HG02678 (cell line): ENCODE data around the gene SUGCT.

Experiments used
- ATAC-seq: cut with Tn5 transposase; IDR thresholded peaks from one replicate; pipeline ENCODE4 v1.9.1; 2021; ENCODE audit warnings: mild to moderate bottlenecking, moderate library complexity; ENCODE audit not compliant: unreplicated experiment

Gene SUGCT

GRCh38 chr7:40799493-40800403 lies 664.9 kb downstream of the SUGCT start:
- no peak for ATAC-seq

- ATAC-seq, result no peak
These were observed 666.0 kb downstream of the SUGCT start for GRCh38 chr7:40800771-40801170.

DNA sequence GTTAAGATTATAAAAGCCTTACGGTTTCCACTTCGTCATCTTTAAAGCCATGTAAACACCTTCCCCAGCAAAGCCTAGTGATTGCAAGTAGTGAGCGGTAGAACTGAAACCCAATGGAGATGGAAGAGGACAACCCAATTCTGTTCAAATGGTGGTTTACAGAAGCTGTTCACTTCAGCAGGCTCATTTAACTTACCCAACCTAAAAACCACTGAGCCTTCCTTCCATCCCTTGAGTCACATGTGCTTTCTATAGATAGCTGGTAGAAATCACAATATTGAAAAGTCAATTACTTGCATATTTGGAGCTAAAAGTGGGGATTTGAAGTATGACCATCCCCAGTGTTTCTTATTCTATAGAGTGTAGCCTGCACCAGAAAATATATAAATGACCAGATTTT lies 667.7 kb downstream of the SUGCT start:
- ATAC-seq, result no peak

DNA sequence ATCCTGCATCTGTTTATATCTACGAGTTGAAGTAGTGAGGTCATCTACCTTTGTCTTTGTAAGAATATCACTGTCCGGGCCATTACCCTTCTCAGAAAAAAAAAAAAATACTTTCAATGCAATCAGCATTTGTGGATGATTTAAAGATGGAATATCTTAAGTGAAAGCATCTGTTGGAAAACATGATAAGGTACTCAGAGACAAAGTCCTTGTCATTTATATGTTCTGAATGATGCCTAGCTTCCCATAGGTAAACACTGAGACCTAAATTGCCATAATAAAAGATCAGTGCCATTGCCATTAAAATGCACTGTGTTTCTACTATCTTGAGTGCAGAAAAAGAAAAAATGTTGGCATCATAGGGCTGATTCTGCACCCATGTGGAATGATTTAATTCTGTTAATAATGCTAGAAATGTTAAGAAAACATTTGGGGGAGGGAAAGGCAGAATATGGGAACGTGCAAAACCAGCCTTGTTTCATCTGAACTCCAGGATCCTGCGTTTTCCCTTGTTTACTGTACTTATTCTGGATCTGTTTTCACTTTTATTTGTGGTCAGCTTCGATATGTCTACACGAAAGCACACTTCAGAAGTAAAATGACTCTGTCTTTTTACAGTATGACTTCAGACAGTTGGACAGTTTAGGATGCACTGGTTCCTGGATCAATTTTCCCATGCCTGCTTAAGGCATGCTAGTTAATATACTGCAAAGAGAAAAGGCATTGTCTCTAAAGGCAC lies 669.8 kb downstream of the SUGCT start:
- ATAC-seq, result no peak

- ATAC-seq, result no peak
These were observed 670.6 kb downstream of the SUGCT start for GRCh38 chr7:40805361-40805760.

DNA sequence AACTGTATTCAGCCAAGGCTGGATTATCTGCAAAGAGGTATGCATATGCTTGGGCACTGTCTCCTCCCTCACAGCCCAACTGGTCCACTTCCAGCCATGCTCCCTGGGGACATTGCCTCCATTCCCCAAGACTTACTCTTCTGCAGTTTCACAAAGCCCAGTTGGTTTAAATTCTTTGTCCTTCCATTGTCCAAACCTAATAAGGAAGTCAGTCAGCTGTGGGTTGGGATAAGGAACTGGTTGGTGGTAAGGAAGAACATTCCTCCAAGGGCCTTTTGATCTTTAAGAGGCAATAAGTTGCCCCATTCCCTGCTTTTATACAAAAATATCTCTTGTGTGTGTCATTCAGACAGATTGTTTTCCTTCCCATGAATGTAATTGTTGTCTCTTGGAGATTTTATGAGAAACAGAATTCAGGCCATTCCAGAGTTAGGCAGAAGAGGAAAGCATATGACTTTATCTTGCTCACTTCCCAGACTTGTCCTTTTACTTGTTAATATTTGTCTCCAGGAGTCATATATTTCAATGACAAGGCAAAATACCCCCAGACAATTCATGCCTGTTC lies 673.7 kb downstream of the SUGCT start:
- ATAC-seq, result no peak

- ATAC-seq, result no peak
These were observed 675.5 kb downstream of the SUGCT start for GRCh38 chr7:40810274-40810673.

DNA sequence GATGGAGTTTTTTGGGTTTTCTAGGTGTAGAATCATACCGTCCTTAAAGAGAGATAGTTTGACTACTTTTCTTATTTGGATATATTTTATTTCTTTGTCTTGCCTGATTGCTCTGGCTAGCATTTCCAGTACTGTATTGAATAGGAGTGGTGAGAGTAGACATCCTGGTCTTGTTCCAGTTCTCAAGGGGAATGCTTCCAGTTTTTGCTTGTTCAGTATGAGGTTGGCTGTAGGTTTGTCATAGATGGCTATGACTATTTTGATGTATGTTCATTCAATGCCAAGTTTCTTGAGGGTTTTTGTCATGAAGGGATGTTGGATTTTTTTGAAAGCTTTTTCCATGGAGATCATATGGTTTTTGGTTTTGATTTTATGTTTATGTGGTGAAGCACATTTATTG lies 676.9 kb downstream of the SUGCT start:
- ATAC-seq, result no peak

- no peak for ATAC-seq
These were observed 680.2 kb downstream of the SUGCT start for GRCh38 chr7:40815022-40815421.

DNA sequence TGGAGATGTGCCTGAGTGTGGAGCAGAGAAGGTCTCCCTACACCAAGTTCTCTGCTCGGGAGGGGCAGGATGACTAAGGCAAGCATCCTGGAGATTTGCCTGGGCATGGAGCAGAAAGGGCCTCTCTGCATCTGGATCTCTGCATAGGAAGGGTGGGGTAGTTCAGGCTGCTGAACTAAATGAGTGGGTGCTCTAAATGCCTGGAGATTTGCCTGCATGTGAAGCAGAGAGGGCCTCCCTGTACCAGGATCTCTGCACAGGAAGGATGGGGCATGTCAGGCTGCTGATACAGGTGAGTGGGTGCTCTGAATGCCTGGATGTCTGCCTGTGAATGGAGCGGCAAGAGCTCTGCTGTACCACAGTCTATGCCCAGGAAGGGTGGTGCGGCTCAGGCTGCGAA lies 680.7 kb downstream of the SUGCT start:
- no peak for ATAC-seq

GRCh38 chr7:40822861-40823260 lies 688.1 kb downstream of the SUGCT start:
- no peak for ATAC-seq

GRCh38 chr7:40824461-40824860 lies 689.7 kb downstream of the SUGCT start:
- no peak for ATAC-seq

GRCh38 chr7:40826411-40827221 lies 691.8 kb downstream of the SUGCT start:
- ATAC-seq, result no peak

- no peak for ATAC-seq
These were observed 692.6 kb downstream of the SUGCT start for GRCh38 chr7:40827222-40828085.

GRCh38 chr7:40828686-40829600 lies 694.1 kb downstream of the SUGCT start:
- ATAC-seq, result no peak

GRCh38 chr7:40833191-40833887 lies 698.5 kb downstream of the SUGCT start:
- no peak for ATAC-seq

- no peak for ATAC-seq
These were observed 699.1 kb downstream of the SUGCT start for GRCh38 chr7:40833888-40834234.

GRCh38 chr7:40836218-40836617 lies 701.4 kb downstream of the SUGCT start:
- no peak for ATAC-seq
